Adipose tissue (tissue), 3 donors: ENCODE results near the gene ACOT7. TPM values are rescaled to one million over a fixed set of nuclear protein-coding genes. Genes with fewer than 3 reads are reported as not detected.

Experiments
- H3K27ac ChIP-seq: one replicate; pipeline ENCODE4 v1.5.1; 2013; ENCODE audit warnings: low read depth, low read length
- WGBS, 3 donors: extraction: QIAGEN DNeasy Blood & Tissue Kit; methylation state at CpG; one replicate each; pipeline ENCODE4 v1.1.7; 2013; 5-methylcytosine and 5-hydroxymethylcytosine counted together
- polyA plus RNA-seq, 3 donors: library from polyadenylated mRNA; stranded (reverse); fragments of 200-250 nt; gene quantifications; one replicate each; pipeline ENCODE4 v1.2.3, GENCODE V29; 2013
- donor health status: healthy with polysubstance abuse.
- donor health status: Bipolar disorder and iron deficiency.
- donor health status: healthy.

ACOT7 gene
- polyA plus RNA-seq, 3 donors = 6.5 to 13.8 (median 11.0) TPM

DNA sequence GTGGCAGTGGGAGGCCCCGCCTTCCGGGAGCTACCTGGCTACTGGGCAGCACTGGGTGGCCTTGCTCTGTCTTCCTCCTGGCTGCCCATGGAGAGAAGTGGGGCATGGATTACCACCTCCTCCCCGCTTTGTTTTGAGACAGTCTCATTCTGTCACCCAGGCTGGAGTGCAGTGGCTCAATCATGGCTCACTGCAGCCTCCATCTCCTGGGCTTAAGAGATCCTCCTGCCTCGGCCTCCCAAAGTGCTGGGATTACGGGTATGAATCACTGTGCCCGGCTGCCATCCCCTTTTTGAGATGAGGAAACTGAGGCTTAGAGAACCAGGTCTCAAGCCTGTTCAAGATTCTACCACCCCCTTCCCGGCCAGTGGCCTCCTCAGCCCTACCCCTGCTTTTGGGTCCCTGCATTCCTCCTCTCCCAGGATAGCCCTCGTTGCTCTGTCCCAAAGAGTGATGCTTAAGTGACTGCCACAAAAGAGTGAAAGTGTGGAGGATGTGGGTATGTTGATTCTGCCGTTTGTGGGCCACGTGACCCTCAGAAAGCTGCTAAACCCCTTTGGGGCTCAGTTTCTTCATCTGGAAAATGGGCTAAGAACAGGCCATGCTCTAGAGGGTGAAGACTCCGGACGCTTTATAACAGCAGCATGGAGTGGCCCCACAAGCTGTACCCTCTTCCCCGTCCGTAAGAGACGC lies 141.7 kb downstream of the ACOT7 start:
- 75 to 87% (median 81%) methylated on average over 12 to 15 of the region's 15 CpGs for WGBS, 3 donors
- no peak overlapping the region for H3K27ac ChIP-seq

DNA sequence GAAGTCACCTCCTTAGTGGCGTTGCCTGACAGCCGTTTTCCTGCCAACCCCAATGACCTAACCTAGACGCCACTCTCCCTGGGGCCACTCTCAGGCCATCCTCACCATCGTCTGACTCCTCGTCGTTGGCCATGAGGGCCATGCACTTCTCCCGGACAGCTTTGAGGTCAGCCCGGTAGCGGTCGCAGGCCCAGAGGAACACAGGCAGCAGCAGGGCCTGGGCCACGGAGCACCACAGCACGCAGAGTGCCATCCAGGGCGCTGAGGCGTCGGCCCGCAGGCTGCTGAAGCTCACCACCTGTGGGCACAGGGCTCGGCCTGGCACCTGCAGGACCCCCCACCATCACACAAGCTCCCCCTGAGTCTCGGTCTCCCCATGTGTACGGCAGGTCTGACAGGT lies 142.3 kb downstream of the ACOT7 start:
- WGBS, 3 donors = 79 to 84% (median 83%) methylated on average over 16 to 19 of the region's 19 CpGs
- no peak overlapping the region for H3K27ac ChIP-seq

DNA sequence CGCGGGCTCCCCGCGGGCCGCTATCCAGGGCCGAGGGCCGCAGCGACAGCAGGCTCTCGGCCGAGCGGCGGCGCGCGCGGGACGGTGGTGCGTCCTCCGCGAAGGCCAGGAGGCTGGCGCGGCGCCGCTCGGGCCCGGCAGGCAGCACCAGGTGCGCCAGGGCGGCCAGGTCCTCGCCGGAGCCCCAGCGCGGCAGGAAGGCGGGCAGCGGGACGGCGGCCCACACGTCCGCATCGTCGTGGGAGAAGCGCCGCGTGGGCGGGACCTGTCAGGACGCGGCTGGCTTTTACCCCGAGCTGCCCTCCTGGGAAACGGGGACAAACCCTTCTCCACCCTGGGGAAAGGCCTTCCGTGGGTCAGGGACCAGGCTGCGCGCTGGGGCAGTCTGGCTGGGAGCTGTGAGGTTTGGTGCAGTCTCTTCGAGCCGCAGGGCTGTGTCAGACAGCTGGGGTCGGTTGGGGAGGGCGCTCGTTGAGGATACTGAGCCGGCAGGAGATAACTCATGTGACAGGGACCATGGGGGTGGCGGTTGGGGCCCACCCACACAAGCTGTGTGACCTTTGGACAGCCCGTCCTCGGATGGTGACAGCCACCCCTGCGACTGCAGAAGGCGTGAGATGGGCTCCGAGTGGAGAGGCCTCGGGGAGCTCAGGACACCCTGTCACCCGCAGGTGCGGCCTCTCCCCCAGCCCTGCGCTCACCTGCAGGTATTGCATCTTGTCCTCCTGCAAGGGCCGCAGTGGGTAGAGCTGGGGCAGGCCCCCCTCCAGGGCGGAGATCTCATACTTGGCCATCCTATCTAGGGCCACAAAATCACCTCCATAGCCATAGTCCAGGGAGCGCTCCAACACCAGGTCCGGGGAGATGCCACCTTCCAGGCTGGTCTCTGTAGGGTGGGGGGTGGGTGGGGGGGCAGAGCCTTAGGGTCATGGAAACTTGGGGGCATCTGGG lies 143.6 kb downstream of the ACOT7 start:
- WGBS, 3 donors = 17 to 22% (median 22%) methylated on average over 53 to 70 of the region's 71 CpGs
- no peak overlapping the region for H3K27ac ChIP-seq

DNA sequence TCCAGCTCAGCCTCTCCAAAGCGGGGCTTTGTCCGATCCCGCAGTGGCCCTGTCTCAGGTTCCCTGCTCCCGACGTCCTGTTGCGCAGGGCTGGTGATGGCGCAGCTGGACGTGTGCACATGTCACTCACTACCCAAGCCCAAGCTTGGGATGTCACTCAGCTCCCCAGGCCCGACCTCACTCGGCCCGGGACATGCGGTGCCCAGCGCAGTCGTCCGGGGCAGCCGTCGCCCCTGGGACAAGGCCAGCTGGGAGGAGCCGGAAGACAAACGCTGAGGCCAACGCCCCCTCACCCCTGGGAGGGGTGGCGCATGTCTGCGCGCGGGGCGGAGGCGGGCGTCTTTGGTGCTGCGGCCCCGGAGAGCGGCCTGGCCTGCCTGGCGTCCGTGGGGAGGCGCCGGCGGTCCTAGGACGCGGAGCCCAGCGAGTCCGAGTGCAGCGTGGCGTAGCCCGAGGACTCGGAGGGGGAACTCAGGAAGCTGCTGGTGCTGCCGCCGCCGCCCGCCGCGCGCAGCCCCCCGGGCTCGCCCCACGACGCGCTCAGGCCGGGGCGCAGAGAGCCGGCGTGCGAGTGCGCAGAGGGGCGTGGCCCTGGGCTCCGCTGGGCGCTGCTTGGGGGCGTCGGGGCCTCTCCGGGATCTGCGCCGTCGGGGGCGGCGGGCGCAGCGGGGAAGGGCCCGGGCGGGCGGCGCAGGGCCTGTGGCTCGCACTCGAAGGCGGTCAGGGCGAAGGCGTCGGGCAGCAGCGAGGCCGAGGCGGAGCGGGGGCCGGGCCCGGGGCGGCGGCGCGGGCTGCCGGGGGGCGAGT lies 144.4 kb downstream of the ACOT7 start:
- WGBS, 3 donors = 6 to 7% (median 6%) methylated on average over 70 to 96 of the region's 96 CpGs
- H3K27ac ChIP-seq = no peak overlapping the region

DNA sequence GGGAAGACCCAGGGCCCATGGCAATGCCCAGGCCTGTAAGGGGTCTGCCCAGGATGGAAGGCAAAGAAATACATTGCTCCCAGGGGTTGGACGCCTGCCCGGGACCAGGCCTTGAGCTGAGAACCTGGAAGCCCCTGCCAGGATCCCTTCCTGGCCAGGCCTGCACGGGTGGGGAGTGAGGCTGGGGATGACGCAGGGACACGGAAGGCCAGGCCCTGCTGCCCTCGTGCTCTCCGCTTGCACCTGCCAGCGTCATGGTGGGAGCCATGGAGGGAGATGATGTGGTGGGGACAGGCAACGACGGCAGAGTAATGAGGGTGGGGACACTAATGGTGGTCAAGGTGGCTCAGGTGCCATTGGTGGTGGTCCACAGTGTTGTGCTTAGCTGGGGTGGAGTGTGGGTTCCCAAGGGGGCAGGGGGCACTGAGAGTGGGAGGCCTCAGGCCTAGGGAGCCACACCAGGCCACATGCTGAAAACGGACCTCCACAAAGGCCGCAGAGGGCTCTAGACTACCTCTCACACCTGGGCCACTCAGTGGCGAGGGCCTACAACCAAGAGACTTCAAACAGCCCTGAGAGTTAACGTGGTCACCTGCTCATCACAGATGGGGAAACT lies 145.3 kb downstream of the ACOT7 start:
- 74% methylated on average over 14 of the region's 14 CpGs for whole genome bisulfite sequencing, 3 donors
- no peak overlapping the region for H3K27ac ChIP-seq

DNA sequence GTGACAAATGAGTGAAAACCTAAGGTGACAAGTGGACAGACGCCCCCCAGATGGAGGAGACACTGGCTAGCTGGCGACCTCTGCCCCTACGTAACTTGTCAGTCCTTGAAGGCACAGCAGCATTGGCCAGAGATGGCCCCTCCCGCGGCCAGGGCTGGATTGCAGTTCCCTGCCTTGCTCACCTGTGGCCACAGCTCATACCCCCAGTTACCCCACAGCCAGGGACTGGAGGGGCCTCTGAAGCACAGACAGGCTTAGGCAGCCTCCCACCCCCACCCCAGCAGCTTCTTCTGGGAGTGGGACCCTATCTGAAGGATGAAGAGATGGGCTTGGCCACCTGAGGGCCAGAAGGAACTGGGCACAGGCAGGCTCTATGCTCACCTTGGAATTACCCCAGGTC lies 145.9 kb downstream of the ACOT7 start:
- WGBS, 3 donors = 54 to 68% (median 67%) methylated on average over 5 of the region's 5 CpGs
- no peak overlapping the region for H3K27ac ChIP-seq

DNA sequence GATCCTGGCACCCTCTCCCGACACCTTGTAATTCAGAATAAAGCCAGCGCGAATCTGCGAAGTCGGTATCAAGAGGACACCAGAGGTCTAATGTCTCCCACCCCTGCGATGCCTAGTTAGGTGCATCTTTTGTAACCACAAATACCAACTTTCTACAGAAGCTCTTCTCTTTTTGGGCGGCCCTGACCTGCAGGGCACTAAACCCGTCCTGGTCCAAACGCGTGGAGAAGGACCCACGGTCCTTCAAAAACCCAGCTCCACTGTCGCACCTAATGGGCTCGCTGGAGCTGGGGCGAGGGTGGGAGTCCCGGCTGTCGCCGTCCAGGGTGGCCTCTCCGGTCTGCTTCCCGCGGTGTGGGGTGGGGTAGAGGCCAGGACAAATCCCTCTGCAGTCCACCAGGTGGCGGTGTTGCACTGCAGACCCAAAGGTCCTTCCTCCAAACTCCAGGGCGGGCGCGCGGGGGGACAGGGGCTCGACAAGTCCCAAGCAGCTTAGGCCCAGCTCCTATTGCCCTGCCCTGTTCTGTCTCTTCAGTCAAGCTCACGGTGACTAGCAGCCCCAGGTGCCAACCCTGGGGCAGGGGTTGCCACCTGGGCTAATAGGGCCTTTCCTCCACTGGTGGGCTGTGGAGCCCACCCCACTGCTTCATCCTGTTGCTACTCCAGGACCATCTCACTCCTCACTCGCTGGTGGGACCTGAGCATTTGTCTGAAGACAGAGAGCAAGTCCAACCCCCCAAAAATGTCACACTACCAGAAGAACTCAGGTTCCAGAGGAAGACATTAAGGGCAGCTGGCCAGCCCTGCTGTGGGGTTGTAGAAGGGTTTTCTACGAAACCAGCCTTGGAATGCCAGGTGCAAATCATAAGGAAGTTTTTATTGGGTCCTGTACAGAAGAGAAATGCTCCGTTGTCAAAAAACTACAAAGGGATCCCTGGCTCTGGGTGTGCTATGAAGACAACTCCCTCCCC lies 146.8 kb downstream of the ACOT7 start:
- no peak overlapping the region for H3K27ac ChIP-seq
- WGBS, 3 donors = 5 to 6% (median 6%) methylated on average over 30 of the region's 30 CpGs

DNA sequence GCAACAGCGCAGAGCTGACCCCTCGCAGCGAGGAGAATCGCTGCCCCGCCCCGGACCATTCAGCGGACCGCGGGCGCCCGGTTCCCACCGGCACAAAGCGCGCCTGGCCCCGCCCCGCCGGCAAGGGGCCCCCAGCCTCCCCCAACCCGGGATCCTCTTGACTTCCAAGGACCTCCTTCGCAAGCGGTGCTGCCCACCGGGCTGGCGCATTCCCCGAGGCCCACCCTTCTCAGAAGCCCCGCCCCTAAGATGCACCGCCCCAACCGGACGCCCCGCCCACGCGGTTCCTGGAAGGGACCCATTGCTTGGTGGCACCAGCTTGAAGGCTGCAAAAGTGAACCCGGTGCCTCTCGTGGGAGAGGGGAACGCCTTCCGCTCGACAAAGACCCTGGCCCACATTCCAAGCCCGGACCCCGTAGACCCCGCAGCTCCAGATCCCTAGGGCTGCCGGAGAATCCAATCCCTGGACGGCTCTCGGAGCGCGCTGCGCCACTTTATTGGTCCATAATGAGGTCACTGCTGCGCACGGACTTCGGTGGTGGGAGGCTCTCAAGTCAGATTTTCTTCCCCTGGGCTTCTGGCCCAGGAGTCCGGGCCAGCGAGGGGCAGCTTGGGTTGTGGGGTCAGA lies 147.6 kb downstream of the ACOT7 start:
- 3 to 5% (median 4%) methylated on average over 36 to 49 of the region's 49 CpGs for WGBS, 3 donors

DNA sequence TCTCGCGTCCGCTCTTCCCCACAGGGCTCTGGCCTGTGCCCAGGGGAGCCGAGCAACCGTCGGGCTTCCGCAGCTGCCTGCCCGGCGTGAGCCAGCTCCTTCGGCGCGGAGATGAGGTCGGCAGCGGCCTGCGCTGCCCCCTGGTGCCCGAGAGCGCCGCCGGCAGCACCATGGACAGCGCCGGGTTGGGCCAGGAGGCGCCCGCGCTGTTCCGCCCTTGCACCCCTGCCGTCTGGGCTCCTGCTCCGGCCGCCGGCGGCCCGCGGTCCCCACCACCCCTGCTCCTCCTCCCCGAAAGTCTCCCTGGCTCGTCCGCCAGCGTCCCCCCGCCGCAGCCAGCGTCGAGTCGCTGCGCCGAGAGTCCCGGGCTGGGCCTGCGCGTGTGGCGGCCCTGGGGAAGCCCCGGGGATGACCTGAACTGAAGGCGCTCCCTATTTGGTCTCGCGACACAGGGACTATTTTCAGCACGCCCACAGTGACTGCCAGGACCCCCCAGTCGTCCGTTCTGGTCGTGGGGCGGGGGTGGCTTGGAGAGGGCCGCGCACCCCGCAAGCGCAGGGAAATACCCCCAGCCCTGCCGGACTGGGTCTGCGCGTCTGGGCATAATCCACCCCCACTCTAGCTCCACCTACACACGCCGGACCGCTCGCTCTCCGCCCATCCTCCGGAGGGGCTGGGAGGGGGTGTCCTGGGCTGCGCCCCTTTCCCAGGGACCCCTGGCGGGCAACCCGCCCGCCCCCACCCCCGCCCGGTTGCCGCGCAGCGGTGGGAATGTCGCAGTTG lies 148.3 kb downstream of the ACOT7 start:
- no peak overlapping the region for H3K27ac ChIP-seq
- 2 to 3% (median 2%) methylated on average over 49 to 79 of the region's 79 CpGs for whole genome bisulfite sequencing, 3 donors

More for the DNA sequence above, 147.6 kb downstream of the ACOT7 start:
- no peak overlapping the region for H3K27ac ChIP-seq

DNA sequence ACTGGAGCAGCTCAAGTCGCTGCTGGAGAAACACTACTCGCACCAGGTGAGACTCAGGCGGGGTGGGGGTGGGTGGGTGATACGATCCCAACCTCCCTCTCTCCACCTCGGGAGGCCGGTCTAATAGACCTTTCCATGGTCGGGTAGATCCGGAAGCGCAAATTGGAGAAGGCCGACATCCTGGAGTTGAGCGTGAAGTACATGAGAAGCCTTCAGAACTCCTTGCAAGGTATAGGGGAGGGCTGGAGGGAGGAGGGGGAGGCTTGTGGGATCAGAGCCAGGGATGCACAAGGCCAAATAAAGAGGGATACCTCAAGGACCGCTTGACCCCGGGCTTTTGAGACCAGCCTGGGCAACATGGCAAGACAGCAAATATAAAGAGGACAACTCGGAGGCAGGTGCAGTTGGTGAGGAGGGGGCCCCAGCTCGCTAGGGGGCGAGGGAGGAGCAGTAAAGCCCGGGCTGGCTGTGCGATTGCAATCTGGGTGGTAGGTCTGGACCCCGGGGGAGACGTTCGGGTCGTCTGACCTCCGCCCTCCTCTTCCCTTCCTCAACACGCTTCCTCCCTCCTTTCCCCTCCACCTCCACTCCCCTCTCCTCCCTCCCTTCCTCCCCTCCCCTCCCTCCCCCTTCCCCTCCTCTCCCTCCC lies 149.0 kb downstream of the ACOT7 start:
- H3K27ac ChIP-seq = no peak overlapping the region
- WGBS, 3 donors = 4% methylated on average over 22 to 24 of the region's 24 CpGs

DNA sequence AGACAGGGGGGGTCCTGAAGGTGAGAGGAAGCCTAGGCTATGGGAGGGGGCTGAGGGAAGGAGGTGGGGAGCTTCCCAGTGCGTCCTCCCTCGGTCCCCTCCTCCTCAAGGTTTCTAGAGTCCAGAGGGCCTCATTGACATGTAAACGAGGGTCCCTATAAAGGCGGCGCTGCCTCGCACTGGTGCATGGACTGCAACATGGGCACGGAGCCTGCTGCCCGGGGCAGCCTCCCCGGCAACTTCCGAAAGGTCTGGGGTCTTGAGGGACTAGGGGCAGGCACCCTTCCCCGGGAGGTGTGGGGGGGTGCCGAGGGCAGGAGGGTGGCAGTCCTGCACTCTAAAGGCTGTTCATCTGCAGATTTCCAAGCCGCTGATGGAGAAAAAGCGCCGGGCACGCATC lies 149.6 kb downstream of the ACOT7 start, which contains the start of gene HES3:
Gene HES3 (plus strand): TSS at position 187 of the 400 bp plus-strand sequence. CDS start 187 bp downstream, at position 374.
- WGBS, 3 donors = 5 to 6% (median 6%) methylated on average over 15 to 16 of the region's 16 CpGs
- no peak within 1 kb of the TSS for H3K27ac ChIP-seq

DNA sequence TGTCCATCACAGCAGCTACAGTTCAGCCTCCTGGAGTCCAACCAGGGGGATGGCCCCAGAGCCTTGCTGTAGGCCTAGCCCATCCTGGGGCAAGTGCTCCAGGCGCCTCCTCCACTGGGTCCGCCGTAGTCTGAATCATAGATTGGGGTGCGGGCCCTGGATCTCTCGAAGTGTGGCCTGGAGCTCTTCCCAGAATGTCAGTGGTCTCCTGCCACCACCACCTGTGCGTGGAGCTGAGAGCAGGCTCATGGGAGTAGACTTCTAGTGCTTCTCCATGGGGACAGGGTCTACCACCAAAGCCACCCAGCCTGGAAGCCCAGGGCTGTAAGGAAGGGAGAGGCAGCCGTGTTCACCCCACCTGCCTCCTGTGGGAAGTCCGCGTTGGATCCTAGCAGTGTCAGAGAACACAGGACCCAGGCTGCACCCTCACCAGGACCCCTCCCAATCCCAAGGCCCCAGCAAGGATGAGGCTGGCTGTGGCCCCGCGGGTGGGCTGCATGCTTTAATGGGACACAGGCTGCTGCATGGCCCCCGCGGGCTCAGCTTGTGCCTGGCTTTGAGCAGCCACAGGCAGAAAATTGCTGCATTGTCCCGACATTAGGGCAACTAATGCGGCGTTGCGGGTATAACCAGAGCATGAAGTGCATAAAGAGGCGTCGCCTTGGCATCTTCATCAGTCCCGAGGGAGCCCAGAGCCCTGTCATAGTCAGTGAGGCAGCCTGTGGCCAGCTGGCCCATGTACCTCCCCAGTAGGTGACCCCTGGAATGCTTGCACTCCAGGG lies 150.3 kb downstream of the ACOT7 start:
- WGBS, 3 donors = 20 to 25% (median 21%) methylated on average over 20 of the region's 20 CpGs
- no peak overlapping the region for H3K27ac ChIP-seq

DNA sequence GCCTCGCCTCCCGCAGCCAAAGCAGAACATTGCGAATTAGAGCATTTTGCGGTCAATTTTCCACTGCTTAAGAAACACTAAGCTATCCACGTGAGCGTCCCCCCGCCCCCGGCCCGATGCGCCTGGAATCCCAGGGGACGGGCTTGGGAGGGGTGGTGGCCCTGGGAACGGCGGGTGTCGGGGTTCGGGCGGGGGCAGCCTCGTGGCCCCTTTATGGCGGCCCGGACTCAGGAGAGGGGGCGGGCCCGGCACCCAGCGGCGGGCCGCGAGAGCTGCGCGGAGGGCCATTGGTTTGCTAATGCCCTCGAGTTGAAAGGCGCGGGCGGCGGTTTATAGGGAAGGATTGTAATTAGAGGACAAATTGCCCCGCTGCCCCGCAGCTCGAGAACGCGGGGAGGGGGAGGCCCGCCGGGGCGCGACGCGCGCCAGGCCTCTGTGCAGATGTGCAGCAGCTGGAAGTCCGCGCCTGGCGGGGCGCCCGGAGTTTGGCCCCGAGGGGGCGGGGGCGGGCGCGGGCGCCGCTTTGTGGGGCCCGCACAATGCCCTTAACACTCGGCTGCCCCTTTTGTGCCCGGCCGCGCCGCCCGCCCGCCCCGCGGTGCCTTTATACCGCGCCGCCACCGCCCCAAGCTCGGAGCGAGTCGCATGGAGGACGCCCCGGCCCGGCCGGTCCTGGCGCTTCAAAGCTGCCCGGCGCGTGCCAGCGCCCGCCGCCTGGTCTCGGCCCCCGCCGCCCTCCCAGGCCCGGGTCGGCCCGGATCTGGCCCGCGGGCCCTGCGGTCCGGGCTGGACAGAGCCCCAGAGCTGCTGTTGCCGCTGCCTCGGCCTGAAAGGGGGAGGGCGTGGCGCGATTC lies 151.5 kb downstream of the ACOT7 start:
- H3K27ac ChIP-seq = no peak overlapping the region
- 1 to 2% (median 1%) methylated on average over 40 to 99 of the region's 99 CpGs for WGBS, 3 donors
